Stimulated activated CD4-positive, alpha-beta T cell treated with anti-CD3 and anti-CD28 coated beads, Interleukin-1b, Interleukin-23, amount 100 ng/mL, for 1 hour (primary cell): ENCODE data around the gene SIRPA.

Experiments used
- DNase-seq, 2 donors: peaks; one replicate each; pipeline ENCODE4 v3.0.0-alpha.2; 2020; ENCODE audit warnings: low read depth in 2 of 2

Gene SIRPA

GRCh38 chr20:1987826-1988225, 92.6 kb downstream of the SIRPA start:
- DNase-seq, result no peak
